GM20431 (cell line): ENCODE data around the gene ARHGEF7.
"Not testable (repeated sequence)": the region's sequence is repeated elsewhere in the genome, so short reads cannot be mapped to it uniquely, and the experiment has no call there.

Experiments used
- in situ Hi-C: fragments of 300-500 bp; cut with MseI, MboI; formaldehyde crosslinking; loops from one replicate; pipeline ENCODE4 v1.15.0; 2020; ENCODE audit warnings: low sequenced_read_pairs; ENCODE audit not compliant: unreplicated experiment

ARHGEF7 gene

DNA sequence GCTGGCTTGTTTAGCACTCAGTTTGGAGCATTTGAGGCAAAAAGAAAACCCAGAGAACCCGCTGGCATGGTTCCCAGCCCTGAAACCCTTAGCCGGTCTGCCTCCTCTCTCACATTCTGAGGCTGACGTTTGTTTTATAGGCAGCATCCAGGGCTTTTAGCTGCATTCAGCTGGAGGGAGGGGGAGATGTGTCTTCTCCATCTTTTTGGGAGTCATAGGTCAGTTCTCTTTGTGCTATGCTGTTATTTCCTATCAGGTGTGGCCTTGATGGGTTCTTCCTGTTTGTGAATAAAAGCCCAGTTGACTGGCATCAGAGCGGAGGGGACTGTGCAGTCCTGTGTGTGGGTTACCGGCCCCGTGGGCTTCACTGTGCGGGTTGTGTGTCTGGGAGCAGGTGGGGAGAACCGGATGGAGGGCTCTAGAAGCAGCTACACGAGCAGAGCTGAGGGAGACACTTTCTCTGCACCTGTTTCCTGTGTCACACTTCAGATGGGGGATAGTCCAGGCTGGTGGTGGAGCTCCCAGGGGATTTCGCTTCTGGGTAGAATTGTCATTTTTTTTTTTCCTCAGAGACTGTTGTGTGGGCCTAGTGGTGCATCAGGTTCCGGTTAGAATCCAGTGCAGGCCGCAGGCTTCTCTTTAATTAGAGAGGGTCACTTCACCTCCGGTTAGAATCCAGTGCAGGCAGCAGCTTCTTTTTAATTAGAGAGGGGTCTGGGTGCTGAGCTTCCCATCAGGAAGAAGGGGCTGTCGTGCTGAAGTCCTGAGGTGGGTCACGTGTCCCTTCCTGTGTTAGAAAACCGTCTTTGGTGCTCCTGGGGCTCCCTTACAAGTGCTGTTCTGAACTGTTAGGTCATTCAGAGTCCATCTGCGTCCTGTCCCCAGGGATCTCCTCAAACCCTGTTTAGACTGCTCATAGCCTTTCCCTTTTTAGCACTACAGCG is 69.6 kb downstream of the ARHGEF7 start:
- in situ Hi-C loops = no loop called here

DNA sequence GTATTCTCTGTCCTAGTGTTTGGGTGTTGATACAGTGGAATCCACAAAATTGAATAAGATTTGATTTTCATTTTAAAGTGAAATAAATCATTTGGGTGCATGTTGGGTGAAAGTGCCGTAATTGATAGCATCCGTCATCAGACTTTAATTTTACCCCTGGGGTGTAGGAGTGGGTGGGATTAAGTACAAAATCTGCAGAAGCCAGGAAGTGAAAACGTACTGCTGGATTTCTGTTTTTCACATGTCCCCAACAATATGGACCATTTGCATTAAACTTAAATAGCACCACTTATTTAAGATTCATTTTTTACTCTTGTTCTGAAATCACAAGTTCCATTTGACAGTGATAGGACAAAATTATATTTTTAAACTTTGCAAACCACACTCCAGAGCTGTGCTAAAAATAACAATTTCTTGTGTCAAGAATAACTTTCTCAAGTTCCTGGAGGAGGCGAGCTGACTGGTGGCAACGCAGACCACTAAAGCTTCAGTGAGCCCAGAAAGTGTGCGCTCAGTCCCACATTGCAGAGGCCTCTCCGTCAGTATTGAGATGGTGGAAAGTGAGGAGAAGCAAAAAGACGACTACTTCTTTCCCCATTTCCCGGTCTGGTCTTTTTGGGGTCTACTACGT is 71.3 kb downstream of the ARHGEF7 start:
- in situ Hi-C loops = no loop called here

DNA sequence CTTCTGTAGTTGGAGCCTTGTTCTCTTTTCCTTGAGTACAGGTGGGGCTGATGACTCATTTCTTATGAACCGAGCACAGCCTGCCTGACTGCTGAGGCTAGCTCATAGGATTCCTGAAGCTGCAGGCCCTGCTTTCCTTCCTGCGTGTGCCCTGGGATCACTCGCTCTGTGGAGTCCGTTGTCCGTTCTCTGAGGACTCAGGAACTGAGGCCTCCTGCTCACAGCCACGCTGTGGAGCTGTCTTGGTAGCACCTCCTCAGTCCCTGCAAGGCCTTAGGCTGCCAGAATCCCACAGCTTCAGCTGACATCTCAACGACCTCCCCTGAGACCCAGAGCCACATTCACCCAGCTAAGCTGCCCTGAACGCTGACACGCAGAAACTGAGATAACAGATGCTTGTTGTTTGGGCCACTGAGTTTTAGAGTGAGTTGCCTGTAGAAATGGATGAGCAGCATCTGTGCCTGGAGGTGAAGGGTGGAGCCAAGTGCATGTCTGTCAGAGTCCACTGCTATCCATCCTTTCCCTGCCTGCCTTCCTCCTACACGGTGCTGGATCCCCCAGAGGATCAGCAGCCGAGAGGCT is 72.9 kb downstream of the ARHGEF7 start:
- in situ Hi-C loops = no loop called here

DNA sequence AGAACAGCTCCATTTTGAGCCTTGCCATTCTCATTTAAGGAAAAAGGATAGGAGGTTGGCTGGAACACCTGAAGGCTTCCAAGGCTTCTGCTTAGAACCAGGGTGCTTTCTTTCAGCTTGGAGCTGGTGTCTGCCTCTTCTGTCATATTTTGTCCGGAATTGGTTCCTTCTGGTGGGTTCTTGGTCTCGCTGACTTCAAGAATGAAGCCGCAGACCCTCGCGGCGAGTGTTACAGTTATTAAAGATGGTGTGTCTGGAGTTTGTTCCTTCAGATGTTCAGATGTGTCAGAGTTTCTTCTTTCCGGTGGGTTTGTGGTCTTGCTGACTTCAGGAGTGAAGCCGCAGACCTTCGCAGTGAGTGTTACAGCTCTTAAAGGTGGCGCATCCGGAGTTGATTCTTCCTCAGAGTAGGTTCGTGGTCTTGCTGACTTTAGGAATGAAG is 74.0 kb downstream of the ARHGEF7 start:
- in situ Hi-C loops = not testable (repeated sequence)

DNA sequence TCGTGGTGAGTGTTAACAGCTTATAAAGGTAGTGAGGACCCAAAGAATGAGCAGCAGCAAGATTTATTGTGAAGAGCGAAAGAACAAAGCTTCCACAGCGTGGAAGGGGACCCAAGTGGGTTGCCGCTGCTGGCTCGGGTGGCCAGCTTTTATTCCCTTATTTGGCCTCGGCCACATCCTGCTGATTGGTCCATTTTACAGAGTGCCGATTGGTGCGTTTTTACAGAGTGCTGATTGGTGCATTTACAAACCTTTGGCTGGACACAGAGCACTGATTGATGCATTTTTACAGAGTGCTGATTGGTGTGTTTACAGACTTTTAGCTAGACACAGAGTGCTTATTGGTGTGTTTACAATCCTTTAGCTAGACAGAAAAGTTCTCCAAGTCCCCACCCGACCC is 74.4 kb downstream of the ARHGEF7 start:
- in situ Hi-C loops = not testable (repeated sequence)

DNA sequence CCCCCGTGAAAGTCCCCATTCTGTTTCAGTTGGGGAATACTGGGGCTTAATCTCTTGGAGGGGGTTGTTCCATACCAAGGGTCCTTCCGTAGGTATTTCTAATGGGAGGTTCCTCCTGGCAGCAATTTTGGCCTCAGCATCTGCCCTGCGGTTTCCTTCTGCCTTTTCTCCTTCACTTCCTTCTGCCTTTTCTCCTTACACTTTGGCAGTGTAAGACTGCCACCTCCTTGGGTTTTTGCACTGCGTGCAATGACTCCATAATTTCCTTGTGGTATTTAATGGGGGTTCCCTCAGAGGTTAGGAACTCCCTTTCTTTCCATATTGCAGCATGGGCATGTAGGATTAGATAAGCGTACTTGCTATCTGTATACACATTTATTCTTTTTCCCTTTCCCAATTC is 78.1 kb downstream of the ARHGEF7 start:
- in situ Hi-C loops = not testable (repeated sequence)

DNA sequence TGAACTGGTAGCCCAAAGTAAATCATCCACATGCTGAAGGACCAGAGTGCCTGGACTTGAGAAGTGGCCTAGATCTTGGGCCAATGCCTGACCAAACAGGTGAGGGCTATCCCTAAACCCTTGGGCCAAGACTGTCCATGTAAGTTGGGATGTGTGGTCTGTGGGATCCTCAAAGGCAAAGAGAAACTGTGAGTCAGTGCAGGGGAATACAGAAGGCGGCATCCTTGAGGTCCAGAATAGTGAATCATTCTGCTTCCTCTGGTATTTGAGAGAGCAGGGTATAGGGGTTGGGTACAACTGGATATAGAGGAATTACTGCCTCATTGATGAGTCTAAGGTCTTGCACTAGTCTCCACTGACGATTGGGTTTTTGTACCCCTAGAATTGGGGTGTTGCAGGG is 79.5 kb downstream of the ARHGEF7 start:
- in situ Hi-C loops = not testable (repeated sequence)

DNA sequence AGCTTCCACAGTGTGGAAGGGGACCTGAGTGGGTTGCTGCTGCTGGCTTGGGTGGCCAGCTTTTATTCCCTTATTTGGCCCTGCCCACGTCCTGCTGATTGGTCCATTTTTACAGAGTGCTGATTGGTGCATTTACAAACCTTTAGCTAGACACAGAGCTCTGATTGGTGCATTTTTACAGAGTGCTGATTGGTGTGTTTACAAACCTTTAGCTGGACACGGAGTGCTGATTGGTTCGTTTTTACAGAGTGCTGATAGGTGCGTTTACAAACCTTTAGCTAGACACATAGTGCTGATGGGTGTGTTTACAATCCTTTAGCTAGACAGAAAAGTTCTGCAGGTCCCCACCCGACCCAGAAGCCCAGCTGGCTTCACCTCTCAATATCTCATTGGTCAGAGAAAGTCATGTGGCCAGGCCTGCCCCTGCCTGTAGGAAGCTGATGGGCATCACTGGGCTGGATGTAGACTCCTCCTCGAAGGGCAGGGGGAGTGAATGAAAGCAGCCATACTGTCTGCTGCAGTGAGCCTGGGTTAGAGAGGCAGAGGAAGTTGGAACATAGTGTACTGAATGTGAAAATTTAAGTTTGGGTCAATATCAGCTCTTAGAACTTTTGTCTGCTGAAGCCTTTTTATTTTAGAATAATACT is 83.7 kb downstream of the ARHGEF7 start:
- in situ Hi-C loops = not testable (repeated sequence)

DNA sequence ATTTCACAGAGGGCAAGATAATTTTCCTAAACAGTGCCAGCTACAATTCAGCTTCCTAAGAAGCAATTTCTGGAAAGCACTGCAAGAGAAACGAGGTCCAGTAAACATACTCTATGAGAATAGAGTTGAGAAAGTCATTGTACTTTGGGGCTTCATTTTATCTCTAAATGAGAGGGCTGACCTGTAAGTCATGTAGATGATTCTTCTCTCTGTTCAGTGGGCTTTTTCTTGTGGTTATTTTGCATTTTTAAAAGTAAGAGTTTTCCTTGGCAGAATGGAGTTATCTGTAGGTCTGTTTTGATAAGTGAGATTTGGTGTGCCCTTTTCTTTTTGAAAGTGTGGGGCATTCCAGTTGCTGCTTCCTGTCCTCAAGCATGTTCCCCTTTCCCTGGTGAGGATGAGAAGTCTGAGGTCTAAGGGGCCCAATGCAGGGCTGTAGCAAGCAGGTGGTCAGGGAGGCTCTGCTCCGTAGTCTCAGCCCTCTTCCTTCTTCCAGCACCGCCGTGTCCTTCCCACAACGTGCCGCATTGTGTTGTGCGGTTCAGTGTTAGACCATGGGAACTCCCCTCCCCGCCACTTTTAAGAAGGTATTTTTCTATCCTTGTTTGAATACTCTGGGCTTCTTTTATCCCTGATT is 86.3 kb downstream of the ARHGEF7 start:
- in situ Hi-C loops = no loop called here

DNA sequence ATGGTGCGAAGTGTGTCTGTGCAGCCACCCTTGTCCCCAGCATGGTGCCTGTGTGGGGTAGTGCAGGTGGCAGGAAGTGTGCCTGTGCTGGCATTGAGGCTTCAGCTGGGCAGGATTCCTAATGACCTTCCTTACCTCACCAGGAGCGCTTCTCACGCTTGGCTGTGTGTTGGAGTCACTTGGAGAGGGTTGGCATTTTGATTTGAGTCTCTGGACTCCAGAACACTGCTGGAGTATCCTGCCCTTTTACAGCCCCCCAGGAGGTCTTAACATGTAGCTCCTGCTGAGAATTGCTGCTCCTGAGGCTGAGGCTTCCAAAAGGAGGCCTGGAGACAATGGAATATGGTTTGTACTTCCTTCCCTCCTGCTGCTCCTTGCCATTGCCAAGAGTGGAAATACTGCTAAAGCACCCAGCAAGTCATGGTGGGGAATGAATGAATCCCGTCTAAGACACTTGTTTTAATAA is 87.1 kb downstream of the ARHGEF7 start:
- in situ Hi-C loops = no loop called here

DNA sequence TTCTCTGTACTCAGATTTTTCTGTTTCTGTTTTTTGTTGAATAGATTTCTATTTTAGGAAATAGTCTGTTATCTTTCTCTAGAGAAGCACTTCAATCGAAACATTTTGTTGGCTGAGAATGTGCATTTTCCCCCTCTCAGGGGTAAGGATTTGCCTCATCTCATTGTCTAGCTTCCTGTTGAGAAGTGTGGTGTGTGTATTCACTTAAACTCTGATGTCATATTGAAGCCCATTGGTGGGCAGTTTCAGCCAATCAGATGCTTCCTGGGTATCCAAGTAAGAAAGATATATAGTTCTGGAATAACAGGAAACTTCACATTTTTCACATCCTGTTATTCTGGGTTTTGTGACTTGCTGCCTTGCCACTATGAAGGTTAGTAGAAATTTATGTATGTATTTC is 87.6 kb downstream of the ARHGEF7 start:
- in situ Hi-C loops = no loop called here

DNA sequence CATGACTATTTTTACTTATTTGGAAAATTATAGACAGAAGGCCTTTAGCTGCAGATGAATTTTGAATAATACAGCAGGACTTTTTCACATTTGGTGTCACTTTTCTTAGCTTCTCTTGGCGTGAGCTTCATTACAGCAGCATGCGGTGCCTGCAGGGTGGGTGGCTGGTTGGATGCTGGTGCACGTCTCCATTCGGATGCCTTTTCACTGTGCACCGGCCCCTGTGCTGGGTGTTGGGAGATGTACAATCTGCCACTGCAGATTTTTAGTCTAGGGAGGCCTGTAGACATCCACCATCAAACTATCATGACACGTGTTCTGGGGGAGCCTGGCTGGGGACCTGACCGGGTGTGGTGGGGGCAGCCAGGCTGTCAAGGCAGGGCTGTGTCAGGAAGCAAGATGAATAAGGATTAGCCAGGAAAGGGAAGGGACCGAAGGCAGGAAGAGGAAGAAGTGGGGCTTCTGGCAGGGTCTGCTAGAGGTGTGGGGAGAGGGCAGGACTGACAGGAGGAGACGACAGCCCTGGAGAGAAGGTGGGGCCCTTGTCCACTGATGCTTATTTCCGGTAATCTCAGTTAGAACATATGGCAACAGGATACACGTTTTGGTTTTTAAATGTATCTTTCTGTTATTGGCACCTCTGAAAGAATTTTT is 88.8 kb downstream of the ARHGEF7 start:
- in situ Hi-C loops = no loop called here

DNA sequence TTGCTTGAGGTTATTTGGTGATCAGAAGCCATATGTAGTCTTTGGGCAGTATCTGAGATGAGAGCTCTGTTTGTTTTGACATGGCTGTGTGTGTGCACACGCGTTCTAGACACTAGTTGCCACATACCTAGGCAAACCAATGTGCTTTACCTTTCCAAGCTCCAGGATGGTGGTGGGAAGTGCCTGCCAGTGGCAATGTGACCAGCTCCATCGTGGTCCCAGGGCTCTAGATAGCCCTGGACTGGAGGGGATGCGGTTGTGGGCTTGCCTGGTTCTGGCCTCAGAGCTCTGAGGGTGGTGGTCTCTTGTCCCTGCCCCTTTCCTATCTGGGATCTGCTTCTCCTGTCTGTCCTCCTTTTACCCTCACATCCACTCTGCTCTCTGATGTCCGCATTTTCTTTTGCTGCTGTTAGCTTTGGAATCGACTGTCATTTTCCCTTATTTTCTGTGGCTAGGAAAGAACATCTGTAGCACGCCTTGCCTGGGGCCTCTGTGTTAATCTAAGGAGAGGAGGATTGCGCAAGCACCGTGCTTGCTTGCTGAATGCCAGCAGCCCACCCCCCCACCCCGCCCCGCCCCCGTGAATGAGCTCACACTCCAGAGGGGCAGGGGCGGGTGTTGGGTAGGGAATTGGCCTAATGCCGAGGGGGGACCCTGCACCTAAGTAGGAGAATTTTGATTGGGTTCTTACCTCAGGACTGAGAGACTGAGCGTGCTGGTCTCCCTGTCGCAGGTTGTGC is 89.5 kb downstream of the ARHGEF7 start:
- in situ Hi-C loops = no loop called here

DNA sequence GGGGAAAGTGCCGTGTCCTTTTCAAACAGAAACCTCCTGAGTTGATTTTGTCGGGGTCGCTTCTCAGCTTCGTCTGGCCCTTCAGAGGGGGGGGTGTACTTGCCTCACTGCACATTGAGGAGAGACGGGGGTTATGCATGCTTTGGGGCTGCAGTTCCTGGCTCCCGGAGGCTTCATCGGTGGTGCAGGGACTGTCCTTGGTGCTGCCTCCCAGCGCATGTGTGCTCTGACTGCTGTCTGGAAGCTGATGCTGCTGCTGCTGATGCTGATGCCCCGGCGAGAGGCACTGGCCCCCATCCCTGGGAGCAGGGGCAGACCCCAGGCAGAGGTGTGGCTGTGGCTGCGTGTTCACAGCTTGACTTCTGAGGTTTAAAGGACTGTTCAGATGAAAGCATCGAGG is 91.0 kb downstream of the ARHGEF7 start:
- in situ Hi-C loops = no loop called here

DNA sequence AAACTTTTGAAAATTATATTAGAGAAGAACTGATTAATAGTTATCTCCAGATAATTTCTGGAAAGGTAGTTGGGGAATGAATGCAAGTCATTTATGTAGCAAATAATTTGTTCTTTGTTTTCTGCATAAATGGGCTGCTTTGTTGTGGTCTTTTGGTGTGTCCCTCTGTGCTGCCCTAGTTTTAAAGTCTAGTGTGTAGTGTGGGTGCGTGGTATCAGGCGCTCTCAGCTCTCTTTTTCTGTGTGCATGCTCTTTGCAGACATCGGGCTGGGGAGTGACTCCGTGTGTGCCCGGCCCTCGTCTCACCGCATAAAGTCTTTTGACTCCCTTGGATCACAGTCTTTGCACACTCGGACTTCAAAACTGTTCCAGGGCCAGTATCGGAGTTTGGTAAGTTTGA is 94.5 kb downstream of the ARHGEF7 start:
- in situ Hi-C loops = no loop called here

DNA sequence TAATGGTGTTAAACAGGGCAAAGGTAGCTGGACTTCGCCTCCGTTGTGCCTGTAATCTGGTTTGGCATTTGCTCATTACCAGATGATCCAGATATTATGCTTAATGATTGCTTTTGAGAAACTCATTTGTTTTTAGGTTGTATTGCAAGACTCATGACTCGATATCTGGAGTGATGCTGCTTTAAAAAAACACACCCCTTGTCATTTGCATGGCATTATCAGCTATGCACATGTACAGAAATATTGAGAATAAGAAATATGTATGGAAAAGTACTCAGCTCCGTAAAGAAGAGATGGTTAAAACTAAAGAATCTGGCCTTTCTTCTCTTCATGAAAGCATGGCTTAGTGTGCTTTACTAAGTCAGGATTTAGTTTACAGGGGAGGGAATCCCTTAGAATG is 95.0 kb downstream of the ARHGEF7 start:
- in situ Hi-C loops = no loop called here

DNA sequence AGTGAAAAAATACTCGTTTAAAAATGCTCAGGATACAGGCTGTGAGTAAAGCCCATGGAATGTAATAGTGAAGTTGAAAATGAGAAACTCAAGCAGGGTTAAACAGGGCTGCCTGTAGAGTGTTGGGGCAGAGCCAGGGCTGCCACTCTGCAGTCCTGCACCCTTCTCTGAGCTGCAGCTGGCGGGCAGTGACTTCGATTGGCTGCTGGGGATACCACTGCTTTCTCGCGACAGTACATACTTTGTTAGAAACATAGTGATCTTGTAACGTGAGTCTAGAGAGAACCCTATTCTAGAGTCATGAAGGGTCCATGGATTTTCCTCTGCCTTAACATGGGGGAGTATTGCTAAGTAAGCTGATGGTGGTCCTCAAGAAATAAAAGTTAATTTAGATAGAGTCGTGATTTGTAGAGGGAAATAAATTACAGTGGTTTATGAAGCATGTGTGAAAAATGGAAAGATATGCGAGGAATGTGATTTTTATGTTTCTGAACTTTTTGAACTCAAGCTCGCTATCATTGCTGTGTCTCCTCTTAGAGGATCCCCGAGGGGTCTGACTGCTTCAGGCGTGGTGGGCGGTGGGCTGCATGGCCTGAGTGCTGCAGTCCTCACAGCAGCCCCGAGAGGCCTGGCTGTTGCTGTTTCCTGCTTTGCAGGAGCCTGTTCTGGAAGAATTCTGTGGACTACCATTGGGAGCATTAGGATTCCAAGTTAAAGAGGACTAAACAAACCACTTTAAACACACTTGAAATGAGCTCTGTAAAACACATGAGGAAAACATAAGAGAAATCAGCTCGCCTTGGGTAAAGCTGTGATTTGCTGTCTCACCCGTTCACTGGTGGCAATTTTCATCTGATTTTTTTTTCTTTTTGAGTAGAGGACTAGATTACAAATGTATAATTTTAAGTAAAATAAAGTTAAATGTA is 95.7 kb downstream of the ARHGEF7 start:
- in situ Hi-C loops = no loop called here
